Measurements from ENCODE around the gene USP49. TPM values are rescaled to one million over a fixed set of nuclear protein-coding genes. Genes with fewer than 3 reads are reported as not detected.

Gene USP49
- total and polyA plus RNA-seq, 2 of the 13 experiments (the other 11 are each of a cell fraction or from before 2014, with no cell fraction given), result 2.9 to 4.3 TPM

DNA sequence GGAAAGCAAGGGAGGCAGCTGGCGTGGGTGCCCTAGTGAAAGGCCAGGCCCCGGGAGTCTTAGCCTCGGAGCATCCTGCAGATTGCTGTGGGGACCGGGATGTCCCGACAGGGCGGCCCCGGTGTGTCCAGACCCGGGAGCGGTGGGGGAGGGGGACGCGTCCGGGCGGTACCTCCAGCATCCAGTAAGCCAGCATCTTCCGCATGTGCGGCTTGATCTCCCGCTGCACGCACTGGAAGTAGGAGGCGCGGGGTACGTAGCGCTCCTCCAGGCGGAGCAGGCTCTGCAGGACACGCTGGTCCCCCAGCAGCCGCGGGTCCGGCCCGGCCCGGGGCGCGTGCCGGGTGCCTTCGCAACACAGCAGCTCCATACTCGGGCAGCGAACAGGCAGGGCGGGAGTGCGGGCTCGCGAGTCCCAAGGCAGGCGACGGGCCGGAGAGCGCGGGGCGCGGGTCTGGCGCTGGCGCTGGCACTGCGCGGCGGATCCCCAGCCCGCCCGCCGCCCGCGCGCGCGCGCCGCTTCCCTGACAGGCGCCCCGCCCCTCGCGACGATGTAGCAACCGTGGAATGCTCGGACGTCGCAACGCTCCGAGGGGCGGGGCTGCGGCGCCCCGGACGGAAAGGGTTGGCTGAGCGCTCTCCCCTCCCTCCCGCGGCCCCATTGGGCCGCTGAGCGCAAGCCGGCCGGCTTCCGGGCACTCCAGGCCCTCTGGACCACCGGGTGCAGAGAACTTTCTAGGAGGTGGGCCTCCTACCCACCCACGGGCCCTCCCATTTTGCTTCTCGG lies 46.3 kb upstream of the USP49 start, which contains the start of gene CCND3 (continued):
- TF ChIP-seq, protein P1, sequence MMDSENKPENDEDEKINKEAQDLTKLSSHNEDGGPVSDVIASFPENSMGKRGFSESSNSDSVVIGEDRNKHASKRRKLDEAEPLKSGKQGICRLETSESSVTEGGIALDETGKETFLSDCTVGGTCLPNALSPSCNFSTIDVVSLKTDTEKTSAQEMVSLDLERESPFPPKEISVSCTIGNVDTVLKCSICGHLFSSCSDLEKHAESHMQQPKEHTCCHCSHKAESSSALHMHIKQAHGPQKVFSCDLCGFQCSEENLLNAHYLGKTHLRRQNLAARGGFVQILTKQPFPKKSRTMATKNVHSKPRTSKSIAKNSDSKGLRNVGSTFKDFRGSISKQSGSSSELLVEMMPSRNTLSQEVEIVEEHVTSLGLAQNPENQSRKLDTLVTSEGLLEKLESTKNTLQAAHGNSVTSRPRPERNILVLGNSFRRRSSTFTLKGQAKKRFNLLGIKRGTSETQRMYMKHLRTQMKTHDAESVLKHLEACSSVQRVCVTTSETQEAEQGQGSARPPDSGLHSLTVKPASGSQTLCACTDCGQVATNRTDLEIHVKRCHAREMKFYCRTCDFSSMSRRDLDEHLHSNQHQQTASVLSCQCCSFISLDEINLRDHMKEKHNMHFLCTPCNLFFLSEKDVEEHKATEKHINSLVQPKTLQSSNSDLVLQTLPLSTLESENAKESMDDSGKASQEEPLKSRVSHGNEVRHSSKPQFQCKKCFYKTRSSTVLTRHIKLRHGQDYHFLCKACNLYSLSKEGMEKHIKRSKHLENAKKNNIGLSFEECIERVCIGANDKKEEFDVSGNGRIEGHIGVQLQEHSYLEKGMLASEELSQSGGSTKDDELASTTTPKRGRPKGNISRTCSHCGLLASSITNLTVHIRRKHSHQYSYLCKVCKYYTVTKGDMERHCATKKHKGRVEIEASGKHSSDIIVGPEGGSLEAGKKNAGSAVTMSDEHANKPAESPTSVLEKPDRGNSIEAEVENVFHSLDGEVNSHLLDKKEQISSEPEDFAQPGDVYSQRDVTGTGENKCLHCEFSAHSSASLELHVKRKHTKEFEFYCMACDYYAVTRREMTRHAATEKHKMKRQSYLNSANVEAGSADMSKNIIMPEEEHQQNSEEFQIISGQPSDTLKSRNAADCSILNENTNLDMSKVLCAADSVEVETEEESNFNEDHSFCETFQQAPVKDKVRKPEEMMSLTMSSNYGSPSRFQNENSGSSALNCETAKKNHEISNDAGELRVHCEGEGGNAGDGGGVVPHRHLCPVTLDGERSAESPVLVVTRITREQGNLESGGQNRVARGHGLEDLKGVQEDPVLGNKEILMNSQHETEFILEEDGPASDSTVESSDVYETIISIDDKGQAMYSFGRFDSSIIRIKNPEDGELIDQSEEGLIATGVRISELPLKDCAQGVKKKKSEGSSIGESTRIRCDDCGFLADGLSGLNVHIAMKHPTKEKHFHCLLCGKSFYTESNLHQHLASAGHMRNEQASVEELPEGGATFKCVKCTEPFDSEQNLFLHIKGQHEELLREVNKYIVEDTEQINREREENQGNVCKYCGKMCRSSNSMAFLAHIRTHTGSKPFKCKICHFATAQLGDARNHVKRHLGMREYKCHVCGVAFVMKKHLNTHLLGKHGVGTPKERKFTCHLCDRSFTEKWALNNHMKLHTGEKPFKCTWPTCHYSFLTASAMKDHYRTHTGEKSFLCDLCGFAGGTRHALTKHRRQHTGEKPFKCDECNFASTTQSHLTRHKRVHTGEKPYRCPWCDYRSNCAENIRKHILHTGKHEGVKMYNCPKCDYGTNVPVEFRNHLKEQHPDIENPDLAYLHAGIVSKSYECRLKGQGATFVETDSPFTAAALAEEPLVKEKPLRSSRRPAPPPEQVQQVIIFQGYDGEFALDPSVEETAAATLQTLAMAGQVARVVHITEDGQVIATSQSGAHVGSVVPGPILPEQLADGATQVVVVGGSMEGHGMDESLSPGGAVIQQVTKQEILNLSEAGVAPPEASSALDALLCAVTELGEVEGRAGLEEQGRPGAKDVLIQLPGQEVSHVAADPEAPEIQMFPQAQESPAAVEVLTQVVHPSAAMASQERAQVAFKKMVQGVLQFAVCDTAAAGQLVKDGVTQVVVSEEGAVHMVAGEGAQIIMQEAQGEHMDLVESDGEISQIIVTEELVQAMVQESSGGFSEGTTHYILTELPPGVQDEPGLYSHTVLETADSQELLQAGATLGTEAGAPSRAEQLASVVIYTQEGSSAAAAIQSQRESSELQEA (CRISPR knock-in tag; IDR thresholded peaks at IDR 0.05; ENCODE audit: not compliant biosample characterization), result peak; percentile 64
- peak; percentile 83 for TF ChIP-seq ZNF431 (CRISPR knock-in tag; IDR thresholded peaks at IDR 0.05; ENCODE audit: borderline replicate concordance, low read depth)
- TF ChIP-seq, protein P2, sequence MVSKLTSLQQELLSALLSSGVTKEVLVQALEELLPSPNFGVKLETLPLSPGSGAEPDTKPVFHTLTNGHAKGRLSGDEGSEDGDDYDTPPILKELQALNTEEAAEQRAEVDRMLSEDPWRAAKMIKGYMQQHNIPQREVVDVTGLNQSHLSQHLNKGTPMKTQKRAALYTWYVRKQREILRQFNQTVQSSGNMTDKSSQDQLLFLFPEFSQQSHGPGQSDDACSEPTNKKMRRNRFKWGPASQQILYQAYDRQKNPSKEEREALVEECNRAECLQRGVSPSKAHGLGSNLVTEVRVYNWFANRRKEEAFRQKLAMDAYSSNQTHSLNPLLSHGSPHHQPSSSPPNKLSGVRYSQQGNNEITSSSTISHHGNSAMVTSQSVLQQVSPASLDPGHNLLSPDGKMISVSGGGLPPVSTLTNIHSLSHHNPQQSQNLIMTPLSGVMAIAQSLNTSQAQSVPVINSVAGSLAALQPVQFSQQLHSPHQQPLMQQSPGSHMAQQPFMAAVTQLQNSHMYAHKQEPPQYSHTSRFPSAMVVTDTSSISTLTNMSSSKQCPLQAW (CRISPR knock-in tag; IDR thresholded peaks at IDR 0.05), result no peak
- no peak for TF ChIP-seq NCOA1 (CRISPR knock-in tag; IDR thresholded peaks at IDR 0.05)
- no peak; the same call in 1 of the 2 replicates for TF ChIP-seq MAF1 (CRISPR knock-in tag; IDR thresholded peaks at IDR 0.05; ENCODE audit: borderline replicate concordance)
- no peak for TF ChIP-seq ZNF326 (CRISPR knock-in tag; IDR thresholded peaks at IDR 0.05; ENCODE audit: borderline replicate concordance)
- TF ChIP-seq ZNF138 (CRISPR knock-in tag; IDR thresholded peaks at IDR 0.05; ENCODE audit: low read depth), result no peak
- TF ChIP-seq ZNF207 (IDR thresholded peaks at IDR 0.05; ENCODE audit: borderline replicate concordance), result no peak
- TF ChIP-seq MED13 (CRISPR knock-in tag; IDR thresholded peaks at IDR 0.05), result peak; percentile 49; the same call in 1 of the 2 replicates
- TF ChIP-seq ZNF549 (CRISPR knock-in tag; IDR thresholded peaks at IDR 0.05), result no peak
- peak; percentile 71; the same call in 1 of the 2 replicates for TF ChIP-seq SMAD3 (CRISPR knock-in tag; IDR thresholded peaks at IDR 0.05)
- peak; percentile 68; the same call in 1 of the 2 replicates for TF ChIP-seq TMF1 (CRISPR knock-in tag; IDR thresholded peaks at IDR 0.05; ENCODE audit: low read depth)
- no peak for TF ChIP-seq ZEB1 (IDR thresholded peaks at IDR 0.05; ENCODE audit: insufficient replicate concordance, low read depth)
- TF ChIP-seq SNAI1 (CRISPR knock-in tag; IDR thresholded peaks at IDR 0.05; ENCODE audit: borderline replicate concordance), result no peak
- TF ChIP-seq ZNF530 (CRISPR knock-in tag; IDR thresholded peaks at IDR 0.05; ENCODE audit: low read depth), result no peak
- TF ChIP-seq, protein P3, sequence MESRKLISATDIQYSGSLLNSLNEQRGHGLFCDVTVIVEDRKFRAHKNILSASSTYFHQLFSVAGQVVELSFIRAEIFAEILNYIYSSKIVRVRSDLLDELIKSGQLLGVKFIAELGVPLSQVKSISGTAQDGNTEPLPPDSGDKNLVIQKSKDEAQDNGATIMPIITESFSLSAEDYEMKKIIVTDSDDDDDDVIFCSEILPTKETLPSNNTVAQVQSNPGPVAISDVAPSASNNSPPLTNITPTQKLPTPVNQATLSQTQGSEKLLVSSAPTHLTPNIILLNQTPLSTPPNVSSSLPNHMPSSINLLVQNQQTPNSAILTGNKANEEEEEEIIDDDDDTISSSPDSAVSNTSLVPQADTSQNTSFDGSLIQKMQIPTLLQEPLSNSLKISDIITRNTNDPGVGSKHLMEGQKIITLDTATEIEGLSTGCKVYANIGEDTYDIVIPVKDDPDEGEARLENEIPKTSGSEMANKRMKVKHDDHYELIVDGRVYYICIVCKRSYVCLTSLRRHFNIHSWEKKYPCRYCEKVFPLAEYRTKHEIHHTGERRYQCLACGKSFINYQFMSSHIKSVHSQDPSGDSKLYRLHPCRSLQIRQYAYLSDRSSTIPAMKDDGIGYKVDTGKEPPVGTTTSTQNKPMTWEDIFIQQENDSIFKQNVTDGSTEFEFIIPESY (CRISPR knock-in tag; IDR thresholded peaks at IDR 0.05), result no peak
- TF ChIP-seq MED8 (CRISPR knock-in tag; IDR thresholded peaks at IDR 0.05; ENCODE audit: insufficient replicate concordance), result no peak
